22Rv1 (cell line): Measurements from ENCODE around the gene RNF5.

ENCODE experiments used
- H3K27ac ChIP-seq: fragments of 450-650 bp; 2 replicates; pipeline ENCODE4 v1.5.1; 2017
- ZFX ChIP-seq: fragments of 450-650 bp; IDR thresholded peaks from 2 replicates; pipeline ENCODE4 v1.6.1; 2017; ENCODE audit warnings: antibody characterized with exemption, borderline replicate concordance
- TF ChIP-seq, protein P1 (sequence below): fragments of 450-650 bp; IDR thresholded peaks from 2 replicates; pipeline ENCODE4 v1.5.1; 2017; ENCODE audit warnings: mild to moderate bottlenecking

Gene RNF5

GRCh38 chr6:32194388-32194787 is 16.2 kb downstream of the RNF5 start:
- TF ChIP-seq ZFX, result no peak
- TF ChIP-seq, protein P1, sequence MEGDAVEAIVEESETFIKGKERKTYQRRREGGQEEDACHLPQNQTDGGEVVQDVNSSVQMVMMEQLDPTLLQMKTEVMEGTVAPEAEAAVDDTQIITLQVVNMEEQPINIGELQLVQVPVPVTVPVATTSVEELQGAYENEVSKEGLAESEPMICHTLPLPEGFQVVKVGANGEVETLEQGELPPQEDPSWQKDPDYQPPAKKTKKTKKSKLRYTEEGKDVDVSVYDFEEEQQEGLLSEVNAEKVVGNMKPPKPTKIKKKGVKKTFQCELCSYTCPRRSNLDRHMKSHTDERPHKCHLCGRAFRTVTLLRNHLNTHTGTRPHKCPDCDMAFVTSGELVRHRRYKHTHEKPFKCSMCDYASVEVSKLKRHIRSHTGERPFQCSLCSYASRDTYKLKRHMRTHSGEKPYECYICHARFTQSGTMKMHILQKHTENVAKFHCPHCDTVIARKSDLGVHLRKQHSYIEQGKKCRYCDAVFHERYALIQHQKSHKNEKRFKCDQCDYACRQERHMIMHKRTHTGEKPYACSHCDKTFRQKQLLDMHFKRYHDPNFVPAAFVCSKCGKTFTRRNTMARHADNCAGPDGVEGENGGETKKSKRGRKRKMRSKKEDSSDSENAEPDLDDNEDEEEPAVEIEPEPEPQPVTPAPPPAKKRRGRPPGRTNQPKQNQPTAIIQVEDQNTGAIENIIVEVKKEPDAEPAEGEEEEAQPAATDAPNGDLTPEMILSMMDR, result no peak
- peak overlapping the region; percentile 98; the same call in 1 of the 2 replicates for H3K27ac ChIP-seq

DNA sequence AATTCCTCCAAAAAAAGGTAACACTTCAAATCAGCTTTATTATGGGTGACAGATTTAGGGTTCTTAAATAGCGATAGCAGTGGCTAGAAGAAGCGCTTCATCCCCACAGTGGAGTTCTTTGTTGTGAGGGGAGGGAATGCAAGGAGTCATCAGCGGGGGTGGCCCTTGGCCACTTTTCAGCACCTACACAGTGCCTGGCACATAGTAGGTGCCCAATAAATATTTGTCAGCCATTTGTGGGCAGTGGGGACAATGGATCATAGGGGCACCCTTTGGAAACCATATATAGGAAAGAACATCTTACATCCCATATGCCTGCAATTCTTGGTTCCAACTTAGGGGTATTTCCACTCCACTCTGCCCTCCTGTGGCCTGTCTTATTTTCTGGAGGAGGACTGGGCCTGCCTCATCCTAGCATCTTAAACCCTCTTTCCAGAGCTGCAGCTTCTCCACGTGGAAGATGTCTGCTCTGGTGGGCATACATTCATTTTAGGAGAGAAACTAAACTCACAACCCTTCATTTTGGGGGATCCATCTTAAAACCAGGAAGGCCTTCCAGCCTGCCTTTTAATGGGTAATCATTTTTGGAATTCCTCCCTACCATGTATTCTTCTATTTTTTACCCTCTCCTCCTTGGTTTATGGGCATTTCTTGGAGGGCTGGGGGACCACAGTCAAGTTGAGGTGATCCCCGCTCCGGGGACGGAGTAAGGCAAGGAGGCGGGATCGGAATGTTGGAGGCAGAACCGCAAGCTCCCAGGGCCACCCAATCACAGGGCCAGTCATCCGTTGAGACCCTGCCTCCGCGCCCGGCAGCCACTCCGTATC is 16.8 kb downstream of the RNF5 start:
- TF ChIP-seq ZFX, result no peak
- TF ChIP-seq, protein P1, result peak; percentile 77

DNA sequence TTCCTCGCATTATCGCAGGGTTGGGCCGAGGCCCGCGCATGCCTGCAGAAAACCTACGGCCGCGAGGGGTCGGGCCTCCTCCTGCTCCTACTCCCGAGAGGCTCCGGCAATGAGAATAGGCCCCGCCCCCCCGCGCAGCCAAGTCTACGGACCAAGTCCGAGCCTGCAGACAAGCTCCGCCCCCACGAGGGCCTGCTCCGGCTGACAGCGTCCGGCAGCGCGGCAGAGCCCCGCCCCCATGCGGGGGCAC is 17.4 kb downstream of the RNF5 start:
- peak overlapping the region; percentile 98 for H3K27ac ChIP-seq

More for the DNA sequence above, 16.8 kb downstream of the RNF5 start:
- peak overlapping the region; percentile 98 for H3K27ac ChIP-seq

DNA sequence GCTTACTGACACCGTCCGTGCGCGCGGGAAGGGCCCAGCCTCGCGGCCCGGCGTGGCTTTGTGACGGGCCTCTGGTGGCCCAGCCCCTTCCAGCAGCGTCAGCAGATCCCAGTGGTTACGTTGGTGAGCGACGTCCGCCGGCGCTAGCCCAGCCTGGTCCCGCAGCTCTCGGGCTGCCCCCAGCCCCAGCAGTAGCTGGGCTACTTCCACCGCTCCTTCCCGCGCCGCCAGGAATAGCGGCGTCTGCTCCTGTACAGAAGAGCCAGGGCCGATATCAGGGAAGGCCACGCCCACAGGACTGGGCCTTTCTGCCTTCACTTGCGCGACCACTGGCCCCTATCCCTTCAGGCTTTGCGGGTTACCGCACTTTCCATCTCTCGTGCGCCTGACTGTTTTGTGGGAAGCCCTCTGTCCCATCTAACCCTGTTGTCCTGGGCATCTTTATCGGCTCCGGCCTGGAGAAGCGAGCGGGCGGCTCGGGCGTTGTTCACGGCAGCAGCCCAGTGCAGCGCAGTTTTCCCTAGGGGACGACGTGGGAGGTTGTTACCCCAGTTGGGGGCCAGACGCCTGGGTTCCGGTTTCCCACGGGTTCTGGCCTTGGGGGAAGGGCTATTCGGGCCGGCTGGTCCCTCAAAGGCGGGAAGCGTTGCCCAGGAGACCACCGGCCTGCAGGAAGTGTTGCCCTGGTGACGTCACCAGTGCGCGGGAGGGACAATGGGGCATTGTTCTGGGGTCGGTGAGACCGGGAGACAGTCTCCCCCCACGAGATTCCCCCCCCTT is 17.9 kb downstream of the RNF5 start:
- TF ChIP-seq ZFX, result no peak
- TF ChIP-seq, protein P1, result no peak
- H3K27ac ChIP-seq, result peak overlapping the region; percentile 98

More for the DNA sequence above, 17.4 kb downstream of the RNF5 start:
- no peak for TF ChIP-seq ZFX

DNA sequence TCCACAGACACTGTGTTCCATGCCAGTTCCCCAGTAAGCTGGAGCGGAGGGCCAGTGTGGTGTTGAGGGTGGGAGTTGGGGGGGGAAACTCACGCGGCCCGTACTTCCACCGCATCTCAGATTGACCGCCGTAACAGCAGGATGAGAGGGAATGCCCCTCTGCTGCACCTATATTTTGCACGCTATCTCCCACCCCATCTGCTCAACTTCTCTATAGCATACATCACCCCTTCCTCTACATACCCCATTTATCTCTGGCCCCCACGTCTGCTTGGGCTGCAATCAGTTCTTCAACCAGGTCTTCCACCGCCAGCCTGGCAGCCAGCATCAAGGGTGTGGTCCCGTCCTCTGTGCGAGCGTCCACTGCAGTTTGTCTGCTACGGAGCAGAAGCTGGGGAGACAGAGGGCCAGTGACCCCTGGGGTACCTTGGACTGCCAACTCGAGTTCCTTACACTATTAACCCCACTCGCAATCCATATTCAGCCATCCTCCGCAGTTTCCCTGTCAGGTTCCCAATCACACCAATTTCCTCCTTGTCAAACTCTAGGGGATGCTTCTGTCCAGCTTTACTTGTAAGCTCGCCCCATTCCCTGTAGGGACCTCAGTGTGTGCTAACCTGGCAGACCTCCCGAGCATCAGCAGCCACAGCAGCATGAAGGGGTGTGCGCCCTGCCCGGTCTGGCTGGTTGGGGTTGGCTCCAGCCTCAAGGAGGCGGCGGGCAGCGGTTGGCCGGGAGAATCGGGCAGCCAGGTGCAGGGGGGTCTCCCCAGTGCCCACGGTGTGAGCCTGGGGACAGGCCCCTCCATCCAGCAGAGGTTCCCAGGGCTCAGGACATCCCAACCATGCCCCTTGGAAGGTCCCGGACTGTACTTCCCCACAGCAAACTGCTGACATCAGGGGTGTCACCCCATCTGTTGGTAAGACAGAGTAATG is 18.7 kb downstream of the RNF5 start:
- TF ChIP-seq, protein P1, result no peak
- TF ChIP-seq ZFX, result no peak

DNA sequence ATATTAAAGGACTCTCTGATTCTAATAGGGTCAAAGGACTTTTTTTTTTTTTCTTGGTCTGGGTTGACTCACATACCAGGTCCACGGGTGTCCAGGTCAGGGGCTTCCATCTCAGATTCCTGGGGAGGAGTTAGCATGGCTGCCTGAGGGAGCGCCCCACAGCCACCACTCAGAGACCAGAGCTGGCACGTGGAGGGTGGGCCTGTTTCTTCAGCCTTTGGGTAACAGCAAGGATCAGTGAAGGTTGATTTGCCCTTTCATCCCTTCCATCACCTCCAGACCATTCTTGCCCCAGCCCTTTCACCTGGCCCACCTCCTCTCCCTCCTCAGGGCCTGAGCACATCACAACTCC is 20.1 kb downstream of the RNF5 start:
- no peak for TF ChIP-seq ZFX
- TF ChIP-seq, protein P1, result no peak
- H3K27ac ChIP-seq, result no peak overlapping the region

More for the DNA sequence above, 18.7 kb downstream of the RNF5 start:
- peak overlapping the region; percentile 98 for H3K27ac ChIP-seq

GRCh38 chr6:32198866-32199265 is 20.7 kb downstream of the RNF5 start:
- no peak for TF ChIP-seq ZFX
- TF ChIP-seq, protein P1, result no peak
- H3K27ac ChIP-seq, result no peak overlapping the region
